HG03045 (cell line): Measurements from ENCODE around the gene APOL5.
"Not testable (repeated sequence)": the region's sequence is repeated elsewhere in the genome, so short reads cannot be mapped to it uniquely, and the experiment has no call there.

Experiments used
- ATAC-seq: cut with Tn5 transposase; IDR thresholded peaks from one replicate; pipeline ENCODE4 v1.9.1; 2021; ENCODE audit warnings: mild to moderate bottlenecking, moderate library complexity; ENCODE audit not compliant: unreplicated experiment

Gene APOL5

GRCh38 chr22:35717572-35717971, at the start of gene APOL5:
TSS of gene APOL5 (plus strand) at chr22:35717872. CDS start at chr22:35717872, 0 bp downstream.
- ATAC-seq = no peak

- no peak for ATAC-seq
Measured at GRCh38 chr22:35674335-35674734, 43.3 kb upstream of the APOL5 start.

DNA sequence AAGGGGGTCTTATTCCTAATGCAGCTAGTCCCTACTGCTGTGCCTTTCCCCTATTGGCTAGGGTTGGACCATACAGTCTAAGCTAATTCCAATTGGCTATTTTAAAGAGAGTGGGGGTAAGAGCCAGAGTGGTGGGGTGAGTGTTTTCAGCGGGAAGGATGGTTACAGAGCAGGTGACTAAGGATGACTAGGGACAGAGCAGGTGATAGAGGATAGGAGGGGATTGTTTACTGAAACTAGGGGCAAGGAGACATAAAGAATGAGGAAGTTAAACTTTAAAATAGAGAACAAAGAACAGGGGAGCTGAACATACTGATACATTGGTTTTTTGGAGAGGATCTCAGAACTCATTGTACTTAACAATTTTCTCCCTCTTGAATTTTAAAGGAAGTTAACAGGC, 41.6 kb upstream of the APOL5 start:
- not testable (repeated sequence) for ATAC-seq

DNA sequence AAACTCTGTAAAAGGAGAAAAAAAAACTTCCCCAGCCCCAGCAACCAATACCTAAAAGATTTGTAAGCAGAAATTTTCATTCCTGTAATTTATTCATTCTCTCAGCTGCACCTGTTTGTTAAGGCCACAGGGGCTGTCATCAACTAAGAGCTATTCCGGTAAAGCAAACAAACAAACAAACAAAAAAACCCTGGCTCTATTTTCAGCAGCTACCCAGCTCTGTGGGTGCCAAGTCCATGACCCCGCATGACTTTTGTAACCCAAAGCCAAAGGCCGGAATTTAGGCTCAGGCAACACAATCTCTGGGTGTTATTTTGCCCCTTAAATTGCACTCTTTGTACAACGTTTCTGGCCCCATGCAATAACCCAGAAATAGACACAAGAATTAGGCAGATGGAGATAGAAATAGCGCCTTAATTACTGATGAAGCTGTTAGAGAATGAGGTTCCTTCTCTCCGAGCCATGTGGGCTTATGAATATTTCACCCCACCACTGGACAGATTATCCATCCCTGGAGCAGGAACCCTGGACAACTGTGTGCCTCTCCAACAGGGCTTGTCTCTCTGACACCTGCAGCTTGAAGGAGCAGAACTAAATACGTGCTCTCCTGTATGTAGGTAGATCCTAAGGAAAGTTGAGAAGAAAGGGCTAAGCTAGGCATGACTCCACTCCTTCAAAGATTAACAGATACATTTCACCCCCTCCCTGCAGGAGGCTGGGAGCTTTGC, 40.0 kb upstream of the APOL5 start:
- ATAC-seq = no peak

DNA sequence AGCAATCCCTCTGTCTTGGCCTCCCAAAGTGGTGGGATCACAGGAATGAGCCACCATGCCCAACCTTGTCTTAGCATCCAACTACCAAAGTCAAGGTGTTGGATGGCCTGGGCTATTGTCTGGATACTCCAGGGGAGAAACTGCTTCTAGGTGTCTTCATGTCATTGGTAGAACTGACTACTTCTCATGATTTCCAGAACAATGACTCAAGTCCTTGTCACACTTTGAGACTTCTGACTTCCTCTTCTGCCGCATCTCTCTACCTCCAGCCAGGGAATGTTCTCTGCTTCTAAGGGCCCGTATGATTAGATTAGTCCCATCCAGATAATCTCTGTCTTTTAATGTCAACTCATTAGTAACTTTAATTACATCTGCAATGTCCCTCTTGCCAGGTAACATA, 38.8 kb upstream of the APOL5 start:
- ATAC-seq = no peak

DNA sequence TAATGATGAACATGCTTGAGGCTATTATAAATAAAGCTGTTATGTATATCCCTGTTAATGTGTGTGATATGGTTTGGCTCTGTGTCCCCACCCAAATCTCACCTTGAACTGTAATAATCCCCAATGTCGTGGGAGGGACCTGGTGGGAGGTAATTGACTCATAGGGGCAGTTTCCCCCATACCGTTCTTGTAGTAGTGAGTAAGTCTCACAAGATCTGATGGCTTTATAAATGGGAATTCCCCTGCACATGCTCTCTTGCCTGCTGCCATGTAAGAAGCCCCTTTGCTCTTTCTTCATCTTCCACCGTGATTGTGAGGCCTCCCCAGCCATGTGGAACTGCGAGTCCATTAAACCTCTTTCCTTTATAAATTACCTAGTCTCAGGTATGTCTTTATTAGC, 38.2 kb upstream of the APOL5 start:
- not testable (repeated sequence) for ATAC-seq

DNA sequence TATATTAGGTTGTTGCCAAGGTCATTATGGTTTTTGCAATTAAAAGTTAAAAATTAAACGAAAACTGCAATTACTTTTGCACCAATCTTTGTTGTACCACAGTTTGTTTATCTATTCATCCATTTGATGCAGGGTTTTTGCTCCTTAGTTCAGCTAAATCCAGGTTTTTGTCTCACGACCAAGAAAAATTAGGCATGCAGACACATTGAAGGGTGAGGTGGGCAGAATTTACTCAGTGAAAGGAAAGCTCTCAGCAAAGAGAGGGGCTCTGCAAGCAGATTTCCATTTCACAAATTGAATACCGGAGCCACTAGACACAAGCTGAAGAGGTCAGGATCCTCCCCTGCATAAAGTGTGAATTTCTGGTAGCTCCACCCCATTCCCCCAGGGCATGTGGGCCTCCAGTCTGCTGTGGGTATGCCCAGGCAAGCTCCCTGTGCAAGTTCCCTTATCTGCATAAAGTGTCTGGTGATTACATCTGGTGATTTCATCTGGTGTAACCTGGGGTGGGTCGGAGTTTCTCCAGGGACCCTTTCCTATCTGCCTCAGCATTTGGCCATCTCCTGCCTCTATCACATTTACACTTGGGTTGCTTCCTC, 36.1 kb upstream of the APOL5 start:
- ATAC-seq = no peak

DNA sequence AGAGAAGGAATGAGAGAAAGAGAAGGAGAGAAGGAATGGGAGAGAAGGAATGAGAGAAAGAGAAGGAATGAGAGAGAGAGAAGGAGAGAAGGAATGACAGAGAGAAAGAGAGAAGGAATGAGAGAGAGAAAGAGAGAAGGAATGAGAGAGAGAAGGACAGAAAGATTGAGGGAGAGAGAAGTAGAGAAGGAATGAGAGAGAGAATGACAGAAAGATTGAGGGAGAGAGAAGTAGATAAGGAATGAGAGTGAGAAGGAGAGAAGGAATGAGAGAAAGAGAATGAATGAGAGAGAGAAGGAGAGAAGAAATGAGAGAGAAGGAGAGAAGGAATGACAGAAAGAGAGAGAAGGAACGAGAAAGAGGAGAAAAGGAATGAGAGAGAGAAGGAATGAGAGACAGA, 34.1 kb upstream of the APOL5 start:
- ATAC-seq = no peak

- ATAC-seq = no peak
Measured at GRCh38 chr22:35684270-35684700, 33.4 kb upstream of the APOL5 start.

DNA sequence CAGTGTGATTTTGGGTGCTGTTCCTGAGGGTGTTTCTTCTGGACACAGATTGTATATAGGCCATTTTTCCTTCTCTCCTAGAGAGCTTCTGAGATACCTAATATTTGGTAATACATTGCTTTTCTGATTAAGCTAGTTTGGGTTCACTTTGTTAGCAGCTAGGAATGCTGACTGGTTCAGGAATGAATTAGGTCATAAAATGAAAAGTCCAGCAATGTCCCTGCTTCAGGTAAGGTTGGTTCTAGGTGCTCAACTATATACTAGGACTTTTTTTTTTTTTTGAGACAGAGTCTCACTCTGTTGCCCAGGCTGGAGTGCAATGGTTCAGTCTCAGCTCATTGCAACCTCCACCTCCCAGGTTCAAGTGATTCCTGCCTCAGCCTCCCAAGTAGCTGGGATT, 32.9 kb upstream of the APOL5 start:
- no peak for ATAC-seq

GRCh38 chr22:35685731-35686130, 31.9 kb upstream of the APOL5 start:
- ATAC-seq = no peak

- no peak for ATAC-seq
Measured at GRCh38 chr22:35686298-35686697, 31.4 kb upstream of the APOL5 start.

DNA sequence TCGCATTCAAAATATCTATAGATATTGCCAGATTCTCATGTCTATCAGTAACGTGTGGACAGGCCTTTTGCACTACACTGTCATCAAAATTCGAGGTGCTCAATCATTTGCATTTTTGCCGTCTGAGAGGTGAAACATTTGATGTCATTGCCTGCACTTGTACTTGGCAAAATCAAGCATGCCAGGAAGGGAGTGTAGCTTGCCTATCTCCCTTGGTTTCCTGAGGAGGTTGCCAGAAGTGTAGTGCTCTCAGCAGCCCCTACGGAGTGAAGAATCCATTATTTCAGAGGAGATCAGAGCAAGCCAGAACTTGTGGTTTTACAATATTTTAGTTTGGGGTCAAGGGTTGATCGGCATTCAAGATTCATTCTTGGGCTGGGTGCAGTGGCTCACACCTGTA, 30.2 kb upstream of the APOL5 start:
- no peak for ATAC-seq

GRCh38 chr22:35688913-35689675, 28.6 kb upstream of the APOL5 start:
- no peak for ATAC-seq

DNA sequence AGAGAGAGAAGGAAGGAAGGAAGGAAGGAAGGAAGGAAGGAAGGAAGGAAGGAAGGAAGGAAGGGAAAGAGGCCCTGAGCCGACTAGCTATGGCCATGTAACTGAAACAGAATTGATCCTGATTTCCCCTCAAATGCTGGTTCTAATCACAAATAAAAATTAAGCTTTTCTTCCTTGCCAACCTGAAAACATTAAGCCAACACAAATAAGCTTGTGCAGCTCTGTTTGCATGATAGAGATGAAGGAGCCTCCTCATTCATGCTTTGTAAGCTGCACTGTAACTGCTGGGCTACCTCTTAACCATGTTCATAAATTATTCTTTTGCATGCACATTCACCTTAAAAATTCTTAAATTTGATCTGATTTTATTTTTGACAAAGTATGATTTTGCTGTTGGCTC, 27.7 kb upstream of the APOL5 start:
- no peak for ATAC-seq

GRCh38 chr22:35695202-35695601, 22.5 kb upstream of the APOL5 start:
- ATAC-seq = no peak

- no peak for ATAC-seq
Measured at GRCh38 chr22:35697142-35697541, 20.5 kb upstream of the APOL5 start.

GRCh38 chr22:35699852-35700251, 17.8 kb upstream of the APOL5 start:
- not testable (repeated sequence) for ATAC-seq

DNA sequence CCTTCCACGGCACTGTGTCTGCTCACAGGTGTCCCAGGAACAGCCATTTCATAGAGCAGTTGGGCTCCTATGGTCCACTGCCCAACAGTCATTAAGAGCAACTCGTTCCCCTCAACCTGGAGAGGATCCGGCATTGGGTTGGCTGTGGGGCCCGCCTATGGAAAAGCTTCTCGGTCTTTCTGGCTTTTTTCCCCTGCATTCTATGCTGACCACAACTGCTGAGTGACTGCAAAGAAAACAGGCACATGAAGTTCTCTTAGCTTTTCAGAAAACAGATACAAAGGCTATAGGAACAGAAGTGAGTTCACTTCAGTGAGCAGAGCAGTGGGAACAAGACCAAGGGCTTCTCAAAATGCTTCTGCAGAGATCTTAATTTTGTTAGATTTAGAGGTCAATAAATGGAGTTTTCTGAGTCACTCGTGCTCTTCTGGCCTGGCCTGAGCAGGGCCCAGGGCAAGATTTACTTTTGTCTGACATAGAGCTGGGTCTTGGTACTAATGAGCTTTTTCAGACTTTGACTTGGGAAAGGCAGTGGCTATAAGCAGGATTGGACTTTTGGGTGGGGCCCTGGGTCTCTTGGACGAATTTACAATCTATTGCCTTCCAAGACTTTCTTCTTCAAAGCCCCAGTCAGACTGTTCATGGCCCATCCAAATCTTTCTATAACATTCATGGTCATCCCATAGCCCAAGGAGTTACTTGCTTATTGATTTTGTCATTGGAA, 13.6 kb upstream of the APOL5 start:
- no peak for ATAC-seq

GRCh38 chr22:35705141-35705540, 12.5 kb upstream of the APOL5 start:
- ATAC-seq = no peak

GRCh38 chr22:35708453-35708852, 9.2 kb upstream of the APOL5 start:
- no peak for ATAC-seq
